ENCODE data around the gene HDLBP. TPM values are rescaled to one million over a fixed set of nuclear protein-coding genes. Genes with fewer than 3 reads are reported as not detected.

The HDLBP gene
- total RNA-seq, 1 experiment from 2014 or later, result 350 TPM

- DNase-seq (ENCODE audit: low spot score), result no peak
These were observed 120.7 kb downstream of the HDLBP start for GRCh38 chr2:241194811-241195210.

DNA sequence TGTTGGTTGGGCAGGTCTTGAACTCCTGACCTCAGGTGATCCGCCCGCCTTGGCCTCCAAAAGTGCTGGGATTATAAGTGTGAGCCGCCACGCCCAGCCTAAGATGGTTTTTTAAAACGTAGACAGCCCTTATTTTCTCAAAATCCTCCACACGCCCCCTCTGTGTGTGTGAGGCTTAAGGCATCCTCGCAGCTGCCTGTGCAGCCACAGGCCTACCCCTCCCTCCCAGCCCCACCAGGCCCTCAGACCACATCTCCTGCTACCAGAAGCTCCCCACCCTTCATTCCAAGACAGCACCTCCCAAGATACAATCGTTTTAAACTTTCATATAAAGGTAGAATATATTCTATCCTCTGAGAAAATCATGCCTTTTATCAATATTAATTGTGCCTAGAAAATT, 122.2 kb downstream of the HDLBP start:
- no peak for DNase-seq (ENCODE audit: low spot score)

DNA sequence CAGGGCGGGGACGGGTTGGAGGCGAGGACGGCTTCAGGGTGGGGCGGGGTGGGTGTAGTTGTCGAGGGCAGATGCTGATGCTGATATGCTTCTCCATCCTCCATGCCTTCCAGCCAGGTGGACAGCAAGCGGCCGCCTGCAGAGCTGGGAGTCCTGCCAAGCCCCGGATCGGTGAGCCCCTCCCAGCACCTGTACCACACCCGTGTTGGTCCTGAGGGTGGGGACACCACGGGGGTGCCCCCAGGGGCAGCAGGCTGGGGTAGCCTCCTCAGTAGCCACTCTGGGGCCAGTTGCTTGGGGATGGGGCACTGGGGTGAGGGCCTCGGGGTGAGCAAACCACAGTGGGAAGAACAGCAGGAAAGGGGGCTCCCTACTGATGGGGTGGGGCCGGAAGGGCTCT, 124.4 kb downstream of the HDLBP start:
- DNase-seq (ENCODE audit: low spot score), result no peak

DNA sequence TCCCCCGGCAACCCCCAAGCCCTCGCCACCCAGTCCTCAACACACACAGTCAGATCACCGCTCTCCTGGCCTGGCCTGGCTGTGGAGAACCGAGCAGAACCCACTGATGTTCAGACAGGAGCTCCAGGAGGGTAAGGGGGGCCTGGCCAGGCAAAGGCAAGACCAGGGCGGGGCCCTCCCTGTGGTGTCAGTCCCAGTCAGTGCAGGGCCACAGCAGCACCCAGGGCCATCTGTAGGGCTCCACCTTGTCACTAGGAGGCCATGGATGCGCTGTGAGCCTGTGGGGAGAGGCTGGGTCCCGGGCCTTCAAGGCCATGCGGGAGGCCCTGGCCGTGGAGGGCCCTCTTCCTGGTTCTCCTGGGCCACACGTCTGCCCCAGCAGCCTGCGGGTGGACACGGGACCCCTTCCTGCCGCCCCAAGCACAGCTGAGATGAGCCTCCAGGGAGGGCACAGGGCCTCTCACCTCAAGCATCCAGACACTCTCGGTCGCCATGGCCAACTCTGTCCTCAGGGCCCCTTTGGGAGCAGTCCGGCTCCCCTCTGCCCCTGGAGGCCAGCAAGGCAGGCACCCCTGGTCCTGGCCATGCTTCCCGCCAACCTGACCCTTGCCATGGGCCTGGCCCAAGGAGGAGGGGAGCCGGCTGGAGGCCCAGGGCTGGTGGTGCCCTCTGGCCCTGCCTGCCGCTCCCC, 125.0 kb downstream of the HDLBP start:
- no peak for DNase-seq (ENCODE audit: low spot score)

DNA sequence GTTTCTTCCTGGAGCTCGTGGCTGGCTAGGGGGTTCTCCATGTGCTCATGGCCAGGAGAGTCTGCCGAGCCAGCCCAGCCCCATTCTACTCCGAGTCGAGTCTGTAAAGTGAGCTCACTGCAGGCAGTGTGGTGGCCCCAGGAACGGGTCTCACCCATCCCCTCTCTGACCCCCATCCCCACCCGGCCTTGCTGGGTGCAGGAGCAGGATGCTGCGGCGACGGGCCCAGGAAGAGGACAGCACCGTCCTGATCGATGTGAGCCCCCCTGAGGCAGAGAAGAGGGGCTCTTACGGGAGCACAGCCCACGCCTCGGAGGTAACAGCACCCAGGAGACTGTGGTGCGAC, 125.6 kb downstream of the HDLBP start:
- no peak for DNase-seq (ENCODE audit: low spot score)

- DNase-seq (ENCODE audit: low spot score), result no peak
These were observed 126.2 kb downstream of the HDLBP start for GRCh38 chr2:241189093-241189855.

DNA sequence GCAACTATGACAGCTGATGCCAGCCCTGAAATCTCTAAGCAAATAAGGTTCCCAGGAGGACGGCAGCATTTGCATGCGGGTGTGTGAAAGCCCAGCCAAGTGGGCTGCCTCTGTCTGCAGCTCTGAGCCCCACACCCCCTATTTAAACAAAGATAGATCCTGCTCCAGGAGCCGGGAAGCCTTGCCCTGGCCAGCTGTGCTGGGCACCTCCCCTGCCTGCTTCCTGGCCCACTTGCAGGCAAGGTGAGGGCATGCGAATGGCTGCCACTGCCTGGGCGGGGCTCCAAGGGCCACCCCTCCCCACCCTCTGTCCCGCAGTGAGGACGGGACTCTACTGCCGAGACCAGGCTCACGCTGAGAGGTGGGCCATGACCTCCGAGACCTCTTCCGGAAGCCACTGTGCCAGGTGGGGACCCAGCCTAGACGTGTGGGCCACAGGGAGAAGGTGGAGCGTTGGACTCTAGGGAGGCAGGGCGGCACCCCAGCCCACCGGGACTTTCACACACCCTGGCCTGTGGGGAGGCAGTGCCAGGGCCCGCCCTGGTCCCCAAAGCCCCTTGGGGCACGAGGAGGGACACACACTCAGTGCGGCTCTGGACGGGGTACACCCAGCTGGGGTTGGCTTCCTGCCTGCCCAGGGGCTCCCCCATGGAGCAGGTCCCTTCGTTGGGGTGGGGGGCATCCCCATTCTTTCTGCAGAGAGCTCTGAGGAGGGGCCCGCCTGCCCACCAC, 126.9 kb downstream of the HDLBP start, which contains the start of gene ANO7:
Gene ANO7, plus strand, starts transcription at position 317 of the 732 bp plus-strand sequence. CDS start 1,387 bp downstream, outside the sequence.
- DNase-seq (ENCODE audit: low spot score), result no peak

DNA sequence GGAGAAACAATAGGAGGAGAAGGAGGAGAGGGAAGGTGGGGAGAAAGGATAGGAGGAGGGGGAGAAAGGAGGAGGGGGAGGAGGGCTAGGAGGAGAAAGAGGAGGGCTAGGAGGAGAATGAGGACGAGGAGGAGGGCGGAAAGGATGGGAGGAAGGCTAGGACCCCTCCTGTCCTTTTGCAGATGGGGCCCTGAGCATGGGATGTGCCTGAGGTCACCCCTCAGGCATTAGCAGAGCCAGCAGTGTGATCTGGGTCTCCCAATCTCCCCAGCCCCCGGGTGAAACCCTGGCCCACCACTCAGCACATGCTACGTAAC, 127.6 kb downstream of the HDLBP start:
- DNase-seq (ENCODE audit: low spot score), result no peak

GRCh38 chr2:241187101-241187917, 128.2 kb downstream of the HDLBP start:
- no peak for DNase-seq (ENCODE audit: low spot score)

GRCh38 chr2:241185961-241186360, 129.5 kb downstream of the HDLBP start:
- no peak for DNase-seq (ENCODE audit: low spot score)

GRCh38 chr2:241184901-241185300, 130.6 kb downstream of the HDLBP start:
- no peak for DNase-seq (ENCODE audit: low spot score)

GRCh38 chr2:241183221-241183620, 132.3 kb downstream of the HDLBP start:
- DNase-seq (ENCODE audit: low spot score), result no peak

GRCh38 chr2:241182531-241183133, 132.8 kb downstream of the HDLBP start:
- DNase-seq (ENCODE audit: low spot score), result no peak

GRCh38 chr2:241182126-241182525, 133.3 kb downstream of the HDLBP start:
- DNase-seq (ENCODE audit: low spot score), result no peak

DNA sequence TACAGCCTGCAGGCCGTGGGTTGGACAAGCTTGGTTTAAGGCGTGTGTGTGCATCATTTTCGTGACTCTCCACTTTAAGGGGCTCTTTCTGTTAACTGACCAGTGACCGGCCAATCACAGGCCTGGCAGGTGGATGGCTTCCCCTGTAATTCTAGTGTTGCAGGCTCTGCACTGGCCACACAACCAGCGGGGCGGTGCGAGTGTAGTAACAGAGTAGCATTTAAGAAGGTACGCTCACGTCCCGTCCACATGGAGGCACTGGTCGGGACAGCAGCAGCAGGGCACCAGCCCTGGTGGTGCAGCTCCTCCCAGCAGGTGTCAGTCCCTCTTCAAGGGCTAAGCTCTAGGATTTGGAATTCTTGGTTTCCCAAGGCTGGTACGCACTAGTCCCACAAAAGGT, 135.0 kb downstream of the HDLBP start:
- no peak for DNase-seq (ENCODE audit: low spot score)

GRCh38 chr2:241179899-241180298, 135.6 kb downstream of the HDLBP start:
- DNase-seq (ENCODE audit: low spot score), result no peak

GRCh38 chr2:241178961-241179360, 136.5 kb downstream of the HDLBP start:
- DNase-seq (ENCODE audit: low spot score), result no peak

DNA sequence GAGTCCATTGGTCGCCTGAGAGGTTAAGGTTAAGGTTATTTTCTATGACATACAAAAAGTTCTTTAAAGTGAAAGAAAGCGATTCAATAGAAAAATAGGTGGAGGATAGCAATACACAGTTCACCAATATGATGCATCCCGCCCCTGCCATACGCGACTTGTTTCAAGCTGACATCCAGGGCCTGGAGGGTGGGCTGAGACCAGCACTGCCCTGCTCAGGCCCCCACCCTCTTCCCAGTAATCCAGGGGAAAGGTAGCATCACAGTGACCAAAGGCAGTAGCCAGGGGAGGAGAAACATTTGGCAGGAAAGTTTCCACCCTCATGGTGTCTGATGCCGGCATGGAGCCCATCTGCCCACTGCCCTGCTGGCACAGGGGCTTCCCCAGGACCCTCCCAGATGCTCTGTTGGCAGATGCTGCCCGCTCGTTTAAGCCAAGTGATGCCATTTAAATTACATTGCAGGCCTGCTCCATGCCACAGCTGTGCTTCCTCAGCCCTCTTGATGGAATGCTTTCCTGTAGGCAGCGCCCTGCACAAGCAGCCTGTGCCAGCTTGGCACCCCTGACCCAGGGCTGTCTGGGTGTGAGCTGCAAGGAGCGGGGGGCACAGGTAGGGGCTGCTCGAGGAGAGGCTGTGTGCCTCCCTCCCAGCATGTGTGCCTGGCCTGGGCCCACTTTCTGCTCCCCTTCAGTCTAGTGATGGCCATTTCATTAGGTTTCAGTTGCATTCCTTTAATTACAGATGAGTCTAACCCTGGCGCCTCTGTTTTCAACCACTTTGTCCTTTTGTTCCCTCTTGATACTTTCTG, 137.7 kb downstream of the HDLBP start:
- no peak for DNase-seq (ENCODE audit: low spot score)

Data from H4 (cell line).